ENCODE results near the gene HS6ST1.

Gene HS6ST1

GRCh38 chr2:128347701-128348539 is 29.3 kb upstream of the HS6ST1 start:
- DNase-seq: no peak

- no peak for DNase-seq
Measured at GRCh38 chr2:128347171-128347558, 28.5 kb upstream of the HS6ST1 start.

GRCh38 chr2:128346291-128347170 is 27.9 kb upstream of the HS6ST1 start:
- no peak for DNase-seq

GRCh38 chr2:128345436-128346165 is 26.9 kb upstream of the HS6ST1 start:
- no peak for DNase-seq

GRCh38 chr2:128344101-128344500 is 25.4 kb upstream of the HS6ST1 start:
- DNase-seq: no peak

GRCh38 chr2:128343459-128343858 is 24.8 kb upstream of the HS6ST1 start:
- DNase-seq: no peak

GRCh38 chr2:128342550-128342949 is 23.9 kb upstream of the HS6ST1 start:
- DNase-seq: no peak

GRCh38 chr2:128341621-128342020 is 23.0 kb upstream of the HS6ST1 start:
- no peak for DNase-seq

- no peak for DNase-seq
Measured at GRCh38 chr2:128332091-128332634, 13.5 kb upstream of the HS6ST1 start.

GRCh38 chr2:128330583-128330982 is 11.9 kb upstream of the HS6ST1 start:
- no peak for DNase-seq

GRCh38 chr2:128329607-128330006 is 10.9 kb upstream of the HS6ST1 start:
- no peak for DNase-seq

GRCh38 chr2:128327180-128327964 is 8.7 kb upstream of the HS6ST1 start:
- DNase-seq: no peak

- no peak for DNase-seq
Measured at GRCh38 chr2:128326346-128326745, 7.7 kb upstream of the HS6ST1 start.

- no peak for DNase-seq
Measured at GRCh38 chr2:128325611-128326181, 7.0 kb upstream of the HS6ST1 start.

GRCh38 chr2:128324897-128325410 is 6.3 kb upstream of the HS6ST1 start:
- no peak for DNase-seq

GRCh38 chr2:128324008-128324896 is 5.6 kb upstream of the HS6ST1 start:
- no peak for DNase-seq

- DNase-seq: no peak
Measured at GRCh38 chr2:128323555-128323931, 4.9 kb upstream of the HS6ST1 start.

- no peak for DNase-seq
Measured at GRCh38 chr2:128322715-128323554, 4.3 kb upstream of the HS6ST1 start.

Measured in NCI-H1417 treated with DMSO at 0.1 percent for 48 hours (cell line).